BJ (cell line): ENCODE results near the gene COL6A1. TPM values are rescaled to one million over a fixed set of nuclear protein-coding genes. Genes with fewer than 3 reads are reported as not detected.

ENCODE experiments used
- CTCF ChIA-PET: fragments of 350-600 bp; formaldehyde crosslinking; extraction: SDS; loops from one replicate; lab custom pipeline; 2021; ENCODE audit warnings: antibody characterized with exemption, inconsistent platforms; lab: Yijun Ruan, JAX
- POLR2A ChIA-PET: fragments of 300-600 bp; sonication (Branson Sonifier 250); formaldehyde crosslinking; extraction: SDS; loops from one replicate; lab custom pipeline; 2021; ENCODE audit warnings: antibody characterized with exemption; lab: Charles Lee
- DNase-seq: peaks from one replicate; pipeline ENCODE4 v3.0.0-alpha.2; 2011; ENCODE audit warnings: low read depth
- H3K27me3 ChIP-seq: 2 replicates; pipeline ENCODE4 v1.6.0; 2011; ENCODE audit warnings: low read length; ENCODE audit not compliant: control insufficient read depth, insufficient read depth
- H3K36me3 ChIP-seq: 2 replicates; pipeline ENCODE4 v1.5.1; 2011; ENCODE audit warnings: low read length; ENCODE audit not compliant: control insufficient read depth, insufficient read depth
- H3K4me3 ChIP-seq: 2 replicates; pipeline ENCODE4 v1.5.1; 2011; ENCODE audit warnings: low read depth, mild to moderate bottlenecking, control low read depth, low read length
- polyA plus RNA-seq: library from polyadenylated mRNA; depleted of rRNA; stranded (reverse); fragments of >200 nt; gene quantifications from 2 replicates; pipeline ENCODE4 v1.2.3, GENCODE V29; 2011
- TF ChIP-seq, protein P1 (sequence below): IDR thresholded peaks from 2 replicates; pipeline ENCODE4 v1.5.1; 2011; ENCODE audit warnings: low read depth, mild to moderate bottlenecking, control low read depth, inconsistent platforms, low read length, moderate library complexity; ENCODE audit not compliant: insufficient read depth

COL6A1 gene
- polyA plus RNA-seq, 1 experiment = 672 TPM

DNA sequence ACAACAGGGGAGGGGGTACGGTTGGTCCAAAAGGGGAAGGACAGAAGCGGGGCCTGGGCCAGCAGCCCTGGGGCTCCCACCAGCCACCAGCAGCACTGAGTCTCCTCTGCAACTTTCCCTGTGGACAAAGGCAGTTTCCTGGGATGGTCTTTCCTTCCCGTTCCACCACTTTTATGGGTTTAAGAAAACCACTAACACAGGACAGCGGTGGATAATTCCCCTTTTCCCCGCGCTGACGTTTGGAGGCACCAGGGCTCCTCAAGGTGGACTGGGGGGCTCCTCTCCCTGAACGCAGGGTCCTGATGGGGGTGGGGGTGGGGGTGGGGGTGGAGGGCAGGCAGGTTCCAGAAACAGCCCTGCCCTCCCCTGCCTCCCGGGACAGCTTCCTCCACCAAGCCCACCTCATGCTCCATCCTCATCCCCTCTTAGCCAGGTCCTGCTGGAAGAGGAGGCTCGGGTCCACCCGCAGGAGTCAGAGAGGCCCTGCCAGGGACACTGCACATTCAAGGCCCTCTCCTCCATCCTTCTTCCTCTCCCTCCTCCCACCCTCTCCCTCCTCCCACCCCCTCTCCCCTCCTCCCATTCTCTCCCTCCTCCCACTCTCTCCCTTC, 4.8 kb upstream of the COL6A1 start:
- POLR2A ChIA-PET = no interaction called here
- H3K27me3 ChIP-seq = no peaks in the 10 kb centered on the region
- CTCF ChIA-PET = no interaction called here
- H3K4me3 ChIP-seq = no peak overlapping the region
- DNase-seq = no peak
- H3K36me3 ChIP-seq = no peaks in the 10 kb centered on the region
- TF ChIP-seq, protein P1, sequence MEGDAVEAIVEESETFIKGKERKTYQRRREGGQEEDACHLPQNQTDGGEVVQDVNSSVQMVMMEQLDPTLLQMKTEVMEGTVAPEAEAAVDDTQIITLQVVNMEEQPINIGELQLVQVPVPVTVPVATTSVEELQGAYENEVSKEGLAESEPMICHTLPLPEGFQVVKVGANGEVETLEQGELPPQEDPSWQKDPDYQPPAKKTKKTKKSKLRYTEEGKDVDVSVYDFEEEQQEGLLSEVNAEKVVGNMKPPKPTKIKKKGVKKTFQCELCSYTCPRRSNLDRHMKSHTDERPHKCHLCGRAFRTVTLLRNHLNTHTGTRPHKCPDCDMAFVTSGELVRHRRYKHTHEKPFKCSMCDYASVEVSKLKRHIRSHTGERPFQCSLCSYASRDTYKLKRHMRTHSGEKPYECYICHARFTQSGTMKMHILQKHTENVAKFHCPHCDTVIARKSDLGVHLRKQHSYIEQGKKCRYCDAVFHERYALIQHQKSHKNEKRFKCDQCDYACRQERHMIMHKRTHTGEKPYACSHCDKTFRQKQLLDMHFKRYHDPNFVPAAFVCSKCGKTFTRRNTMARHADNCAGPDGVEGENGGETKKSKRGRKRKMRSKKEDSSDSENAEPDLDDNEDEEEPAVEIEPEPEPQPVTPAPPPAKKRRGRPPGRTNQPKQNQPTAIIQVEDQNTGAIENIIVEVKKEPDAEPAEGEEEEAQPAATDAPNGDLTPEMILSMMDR = no peak

DNA sequence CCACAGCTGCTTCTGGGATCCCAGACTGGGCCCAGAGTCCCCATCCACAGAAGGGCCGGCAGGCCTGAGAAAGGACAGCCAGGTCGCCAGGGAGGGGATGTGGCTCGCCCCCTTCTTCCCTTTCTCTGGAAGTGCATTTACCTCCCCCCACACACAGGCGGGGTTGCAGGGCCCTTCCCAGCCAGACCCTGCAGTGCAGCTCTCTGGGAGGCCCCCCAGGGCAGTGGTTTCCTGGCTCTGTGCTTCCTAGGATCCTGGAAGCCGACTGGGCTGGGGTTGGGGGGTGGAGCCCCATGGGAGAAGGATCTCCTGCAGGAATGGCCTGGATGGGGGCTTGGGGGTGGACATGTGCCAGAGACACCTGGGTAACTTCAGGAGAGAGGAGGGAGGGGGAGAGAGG, 4.2 kb upstream of the COL6A1 start:
- ChIA-PET CTCF (no interaction called here), POLR2A (no interaction called here)
- H3K4me3 ChIP-seq = no peak overlapping the region
- H3K36me3 ChIP-seq = peaks cover under 1% of the 10 kb centered on the region; the same call in 1 of the 2 replicates
- DNase-seq = no peak
- H3K27me3 ChIP-seq = no peaks in the 10 kb centered on the region
- TF ChIP-seq, protein P1 = no peak

DNA sequence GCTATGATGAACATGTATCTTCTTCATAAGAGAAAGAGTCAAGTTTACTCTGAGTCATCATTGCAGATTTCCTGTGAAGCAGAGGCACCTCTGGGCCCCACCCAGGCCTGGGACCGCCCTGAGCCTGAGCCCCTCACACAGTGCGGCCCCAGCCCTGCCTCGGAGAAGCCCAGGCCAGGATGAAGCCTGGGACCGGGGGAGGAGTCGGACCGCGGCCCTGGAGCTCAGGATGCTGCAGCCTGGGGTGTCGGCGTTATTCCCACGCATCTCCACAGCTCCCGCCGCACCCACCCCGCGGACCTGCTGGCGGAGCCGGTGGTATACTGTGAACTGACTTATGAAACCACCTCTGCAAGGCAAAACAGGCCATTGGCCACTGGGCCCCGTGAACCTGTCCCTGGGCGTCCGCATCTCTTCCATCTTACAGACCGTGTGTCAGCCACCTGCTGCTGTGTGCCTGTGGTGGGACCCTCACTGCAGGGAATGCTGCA, 2.4 kb upstream of the COL6A1 start:
- CTCF ChIA-PET = interaction anchor here (1.9 kb wide), 1 partner anchor 164 kb away, joined by 6 read pairs; no protein-coding TSS in a partner anchor
- Histone ChIP-seq H3K36me3 (peaks cover 10% of the 10 kb centered on the region), H3K4me3 (no peak overlapping the region), H3K27me3 (no peaks in the 10 kb centered on the region)
- TF ChIP-seq, protein P1 = no peak
- POLR2A ChIA-PET = no interaction called here
- DNase-seq = no peak

DNA sequence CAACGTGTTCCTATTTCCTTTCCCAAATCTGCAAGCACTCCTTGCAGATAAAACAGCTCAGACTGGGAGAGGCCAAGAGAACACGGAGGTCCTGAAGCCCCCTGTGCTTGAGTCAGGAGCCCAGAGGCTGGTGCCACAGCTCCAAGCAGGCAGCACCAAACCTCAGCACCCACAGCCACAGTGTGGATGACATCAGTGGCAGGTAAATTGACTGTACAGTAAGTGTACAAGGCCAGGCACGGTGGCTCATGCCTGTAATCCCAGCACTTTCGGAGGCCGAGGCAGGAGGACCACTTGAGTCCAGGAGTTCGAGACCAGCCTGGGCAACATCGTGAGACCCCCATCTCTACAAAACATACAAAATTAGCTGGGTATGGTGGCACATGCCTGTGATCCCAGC, 1.9 kb upstream of the COL6A1 start:
- ChIA-PET POLR2A (no interaction called here), CTCF (interaction anchor here (1.9 kb wide), 1 partner anchor 163 kb away, joined by 6 read pairs; no protein-coding TSS in a partner anchor)
- Histone ChIP-seq H3K36me3 (peaks cover 14% of the 10 kb centered on the region), H3K4me3 (no peak overlapping the region), H3K27me3 (no peaks in the 10 kb centered on the region)
- TF ChIP-seq, protein P1 = no peak
- DNase-seq = no peak

DNA sequence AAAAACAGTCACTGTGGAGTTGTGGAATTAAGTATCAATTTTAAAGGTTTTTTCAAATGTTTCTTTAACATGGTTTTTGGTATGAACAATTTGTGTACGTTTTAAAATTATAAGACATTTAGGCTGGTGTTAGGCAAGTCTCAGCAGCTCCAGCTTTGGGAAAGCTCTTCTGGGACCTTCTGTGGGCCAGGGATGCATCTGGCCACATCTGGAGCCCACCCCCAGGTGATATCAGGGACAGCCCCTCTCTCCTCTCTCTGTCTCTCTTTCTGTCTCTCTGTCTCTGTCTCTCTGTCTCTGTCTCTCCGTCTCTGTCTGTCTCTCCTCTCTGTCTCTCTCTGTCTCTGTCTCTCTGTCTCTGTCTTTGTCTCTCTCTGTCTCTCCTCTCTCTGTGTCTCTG, 1.3 kb upstream of the COL6A1 start:
- Histone ChIP-seq H3K4me3 (no peak overlapping the region), H3K36me3 (peaks cover 19% of the 10 kb centered on the region), H3K27me3 (no peaks in the 10 kb centered on the region)
- no peak for DNase-seq
- POLR2A ChIA-PET = no interaction called here
- TF ChIP-seq, protein P1 = no peak
- CTCF ChIA-PET = interaction anchor here (1.9 kb wide), 1 partner anchor 163 kb away, joined by 6 read pairs; no protein-coding TSS in a partner anchor
